KMS-11 (cell line): ENCODE data around the gene CDK6.

ENCODE experiments used
- H2AFZ ChIP-seq: fragments of 200-600 bp; sonication (generic); 2 replicates; pipeline ENCODE4 v1.6.1; 2016; ENCODE audit warnings: antibody characterized with exemption, mixed run types, low read depth
- H3K27ac ChIP-seq: fragments of 200-600 bp; sonication (generic); 2 replicates; pipeline ENCODE4 v1.6.1; 2016; ENCODE audit warnings: mild to moderate bottlenecking, mixed run types
- H3K27me3 ChIP-seq: fragments of 200-600 bp; sonication (generic); 2 replicates; pipeline ENCODE4 v1.6.1; 2017; ENCODE audit warnings: mild to moderate bottlenecking, low read depth, mixed run types, moderate library complexity; ENCODE audit not compliant: insufficient read depth
- H3K36me3 ChIP-seq: fragments of 200-600 bp; sonication (generic); 2 replicates; pipeline ENCODE4 v1.6.1; 2017; ENCODE audit warnings: mild to moderate bottlenecking, mixed run types; ENCODE audit not compliant: insufficient read depth
- H3K4me1 ChIP-seq: fragments of 200-600 bp; sonication (generic); 2 replicates; pipeline ENCODE4 v1.6.1; 2016; ENCODE audit warnings: mild to moderate bottlenecking, low read depth, mixed run types; ENCODE audit not compliant: poor library complexity, severe bottlenecking
- H3K4me2 ChIP-seq: fragments of 200-600 bp; sonication (generic); 2 replicates; pipeline ENCODE4 v1.7.0; 2016; ENCODE audit warnings: mild to moderate bottlenecking, mixed run types
- H3K4me3 ChIP-seq: fragments of 200-600 bp; sonication (generic); IDR thresholded peaks from 2 replicates; pipeline ENCODE4 v1.6.1; 2017; ENCODE audit warnings: low read depth, low read length, mixed read lengths; ENCODE audit not compliant: insufficient read depth
- H3K79me2 ChIP-seq: fragments of 200-600 bp; sonication (generic); 2 replicates; pipeline ENCODE4 v1.6.1; 2016; ENCODE audit warnings: low read depth, mixed run types; ENCODE audit not compliant: insufficient read depth
- H3K9ac ChIP-seq: fragments of 200-600 bp; sonication (generic); 2 replicates; pipeline ENCODE4 v1.6.1; 2016; ENCODE audit warnings: mild to moderate bottlenecking, mixed run types
- H4K20me1 ChIP-seq: fragments of 200-600 bp; sonication (generic); 2 replicates; pipeline ENCODE4 v1.6.1; 2016; ENCODE audit warnings: mild to moderate bottlenecking, mixed run types; ENCODE audit not compliant: insufficient read depth
- TF ChIP-seq, protein P1 (sequence below): fragments of 200-600 bp; sonication (generic); conservative IDR thresholded peaks from 2 replicates; pipeline ENCODE4 v1.6.1; 2017; ENCODE audit warnings: low read depth, mild to moderate bottlenecking, antibody characterized with exemption, low read length, moderate library complexity, mixed read lengths

Gene CDK6

DNA sequence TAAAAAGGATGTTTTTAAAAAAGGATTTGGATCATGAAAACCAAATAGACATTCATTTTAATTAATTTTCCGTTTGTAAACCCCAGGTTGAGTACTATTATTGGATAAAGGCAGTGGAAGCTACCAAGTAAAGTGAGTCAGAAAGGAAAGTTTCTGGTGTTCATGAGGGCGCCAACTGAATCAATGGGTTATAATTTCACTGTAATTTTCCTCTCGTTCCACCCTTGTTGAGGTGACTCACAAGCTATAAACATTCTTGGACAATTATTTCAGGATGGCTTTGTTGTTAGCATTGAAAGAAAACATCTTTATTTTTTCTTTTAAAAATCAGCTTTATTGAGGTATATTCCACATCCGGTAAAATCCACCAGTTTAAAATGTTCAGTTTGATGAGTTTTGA is 241.1 kb downstream of the CDK6 start:
- Histone ChIP-seq H2AFZ (no peak overlapping the region), H3K79me2 (no peaks in the 10 kb centered on the region), H3K27me3 (no peaks in the 10 kb centered on the region), H3K36me3 (no peaks in the 10 kb centered on the region), H3K9ac (no peak overlapping the region), H3K4me1 (no peaks in the 10 kb centered on the region), H3K4me3 (no peak overlapping the region), H4K20me1 (no peaks in the 10 kb centered on the region), H3K27ac (no peak overlapping the region), H3K4me2 (no peak overlapping the region)
- TF ChIP-seq, protein P1, sequence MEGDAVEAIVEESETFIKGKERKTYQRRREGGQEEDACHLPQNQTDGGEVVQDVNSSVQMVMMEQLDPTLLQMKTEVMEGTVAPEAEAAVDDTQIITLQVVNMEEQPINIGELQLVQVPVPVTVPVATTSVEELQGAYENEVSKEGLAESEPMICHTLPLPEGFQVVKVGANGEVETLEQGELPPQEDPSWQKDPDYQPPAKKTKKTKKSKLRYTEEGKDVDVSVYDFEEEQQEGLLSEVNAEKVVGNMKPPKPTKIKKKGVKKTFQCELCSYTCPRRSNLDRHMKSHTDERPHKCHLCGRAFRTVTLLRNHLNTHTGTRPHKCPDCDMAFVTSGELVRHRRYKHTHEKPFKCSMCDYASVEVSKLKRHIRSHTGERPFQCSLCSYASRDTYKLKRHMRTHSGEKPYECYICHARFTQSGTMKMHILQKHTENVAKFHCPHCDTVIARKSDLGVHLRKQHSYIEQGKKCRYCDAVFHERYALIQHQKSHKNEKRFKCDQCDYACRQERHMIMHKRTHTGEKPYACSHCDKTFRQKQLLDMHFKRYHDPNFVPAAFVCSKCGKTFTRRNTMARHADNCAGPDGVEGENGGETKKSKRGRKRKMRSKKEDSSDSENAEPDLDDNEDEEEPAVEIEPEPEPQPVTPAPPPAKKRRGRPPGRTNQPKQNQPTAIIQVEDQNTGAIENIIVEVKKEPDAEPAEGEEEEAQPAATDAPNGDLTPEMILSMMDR, result no peak

DNA sequence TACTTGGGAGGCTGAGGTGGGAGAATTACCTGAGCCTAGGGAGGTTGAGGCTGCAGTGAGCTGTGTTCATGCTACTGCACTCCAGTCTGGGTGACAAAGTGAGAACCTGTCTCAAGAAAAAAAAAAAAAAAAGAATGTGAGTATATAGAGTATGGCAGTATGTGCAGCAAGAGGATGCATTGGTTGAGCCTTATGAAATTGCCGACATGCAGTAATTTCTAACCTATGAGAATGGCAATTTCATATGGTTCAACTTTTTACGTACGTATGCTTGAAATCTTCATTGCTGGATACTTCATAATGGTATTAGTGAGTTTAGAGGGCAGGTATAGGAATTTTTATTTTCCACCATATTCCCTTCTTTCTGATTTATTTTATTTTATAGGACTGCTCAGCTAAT is 241.6 kb downstream of the CDK6 start:
- Histone ChIP-seq H3K79me2 (peaks cover 1% of the 10 kb centered on the region; the same call in 1 of the 2 replicates), H3K36me3 (no peaks in the 10 kb centered on the region), H3K27me3 (no peaks in the 10 kb centered on the region), H3K9ac (no peak overlapping the region), H3K4me1 (no peaks in the 10 kb centered on the region), H4K20me1 (no peaks in the 10 kb centered on the region), H2AFZ (no peak overlapping the region), H3K4me3 (no peak overlapping the region), H3K27ac (no peak overlapping the region), H3K4me2 (no peak overlapping the region)
- TF ChIP-seq, protein P1, result no peak

DNA sequence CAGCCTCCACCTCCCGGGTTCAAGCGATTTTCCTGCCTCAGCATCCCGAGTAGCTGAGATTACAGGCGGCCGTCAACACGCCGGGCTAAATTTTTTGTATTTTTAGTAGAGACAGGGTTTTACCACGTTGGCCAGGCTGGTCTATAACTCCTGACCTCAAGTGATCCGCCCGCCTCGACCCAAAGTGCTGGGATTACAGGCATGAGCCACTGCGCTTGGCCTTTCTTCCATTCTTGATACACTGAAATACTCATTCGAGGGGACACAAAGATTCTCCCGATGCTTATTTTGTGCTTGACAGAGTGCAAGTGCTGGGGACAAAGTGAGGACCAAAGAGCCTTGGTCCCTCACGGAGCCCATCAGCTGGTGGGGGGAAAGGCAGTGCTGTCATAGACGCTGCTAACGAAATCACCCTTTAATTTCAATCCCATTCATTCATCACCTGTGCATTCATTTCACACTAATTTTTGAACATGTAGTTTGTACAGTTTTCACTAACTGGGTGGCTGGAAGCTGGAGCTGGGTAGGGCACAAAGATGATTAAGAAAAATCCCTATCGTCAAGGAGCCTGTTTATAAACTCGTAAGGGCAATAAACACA is 245.6 kb downstream of the CDK6 start:
- Histone ChIP-seq H3K27ac (no peak overlapping the region), H3K79me2 (peaks cover 41% of the 10 kb centered on the region), H2AFZ (peak overlapping the region; percentile 58; the same call in 1 of the 2 replicates), H3K4me3 (no peak overlapping the region), H3K27me3 (no peaks in the 10 kb centered on the region), H3K4me2 (peak overlapping the region; percentile 61), H3K9ac (no peak overlapping the region), H3K4me1 (peaks cover 33% of the 10 kb centered on the region), H4K20me1 (peaks cover 21% of the 10 kb centered on the region; the same call in 1 of the 2 replicates), H3K36me3 (0 out of 2 replicates have a peak, but pooled peaks cover 3% of the 10 kb centered on the region)
- TF ChIP-seq, protein P1, result no peak

DNA sequence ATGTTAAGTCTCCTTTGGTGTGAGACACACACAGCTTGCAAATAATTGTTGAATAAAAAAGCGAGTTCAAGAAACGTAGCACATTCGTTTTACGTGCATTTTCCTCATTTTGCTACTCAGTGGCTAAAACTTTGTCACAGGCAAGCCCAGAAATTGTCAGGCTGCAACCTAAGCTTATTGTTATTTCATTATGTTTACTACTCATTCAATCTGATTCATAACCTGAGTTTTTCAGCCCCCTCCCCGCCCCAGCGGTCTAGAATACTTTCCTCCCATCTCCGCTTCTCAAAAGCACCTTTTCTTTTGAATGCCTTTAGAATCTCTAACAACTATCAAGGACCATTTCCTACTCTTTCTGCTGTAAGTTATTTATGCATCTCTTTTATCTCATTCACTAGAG is 247.3 kb downstream of the CDK6 start:
- no peaks in the 10 kb centered on the region for H3K27me3 ChIP-seq
- H2AFZ ChIP-seq, result no peak overlapping the region
- peak overlapping the region; percentile 92; the same call in 1 of the 2 replicates for H3K9ac ChIP-seq
- H3K4me3 ChIP-seq, result peak overlapping the region; percentile 79
- H3K36me3 ChIP-seq, result 0 out of 2 replicates have a peak, but pooled peaks cover 3% of the 10 kb centered on the region
- peaks cover 26% of the 10 kb centered on the region; the same call in 1 of the 2 replicates for H4K20me1 ChIP-seq
- TF ChIP-seq, protein P1, result no peak
- peaks cover 58% of the 10 kb centered on the region for H3K79me2 ChIP-seq
- peaks cover 47% of the 10 kb centered on the region for H3K4me1 ChIP-seq
- peak overlapping the region; percentile 87 for H3K4me2 ChIP-seq
- peak overlapping the region; percentile 80; the same call in 1 of the 2 replicates for H3K27ac ChIP-seq
